ENCODE data around the gene CAMK2D.

The CAMK2D gene

DNA sequence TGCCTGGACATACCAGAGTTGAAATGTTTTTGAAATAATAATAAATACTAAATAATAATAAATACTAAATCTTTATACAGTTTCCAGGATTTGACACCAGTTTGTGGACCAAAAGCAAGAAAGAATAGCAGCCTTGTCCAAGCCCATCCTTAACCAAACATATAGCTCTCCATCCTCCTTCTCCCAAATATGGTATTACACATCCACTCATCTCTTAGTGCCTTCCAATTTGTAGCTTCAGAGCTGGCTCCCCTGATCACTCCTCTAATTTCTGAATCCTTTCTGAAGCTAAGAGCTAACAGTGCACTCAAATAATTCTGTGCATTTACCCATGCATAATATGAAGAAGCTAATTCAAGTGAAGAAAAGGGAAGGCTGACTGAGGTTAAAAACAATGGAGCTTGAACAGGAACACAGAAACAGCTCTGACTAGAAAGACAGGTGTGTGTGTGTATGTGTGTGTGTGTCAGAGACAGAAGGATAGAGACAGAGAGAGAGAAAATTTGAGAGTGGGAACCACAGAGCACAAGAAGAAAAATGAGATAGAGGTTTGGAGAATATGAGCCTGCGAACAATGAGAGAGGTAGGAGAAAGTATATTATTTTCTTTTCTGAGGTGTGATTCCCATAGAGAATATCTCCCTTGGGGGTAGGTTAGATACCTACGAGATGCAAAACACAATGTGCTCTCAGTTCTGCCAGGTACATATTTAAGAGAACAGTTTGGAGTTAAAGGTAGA, 123.5 kb downstream of the CAMK2D start:
- TF ChIP-seq, protein P1, sequence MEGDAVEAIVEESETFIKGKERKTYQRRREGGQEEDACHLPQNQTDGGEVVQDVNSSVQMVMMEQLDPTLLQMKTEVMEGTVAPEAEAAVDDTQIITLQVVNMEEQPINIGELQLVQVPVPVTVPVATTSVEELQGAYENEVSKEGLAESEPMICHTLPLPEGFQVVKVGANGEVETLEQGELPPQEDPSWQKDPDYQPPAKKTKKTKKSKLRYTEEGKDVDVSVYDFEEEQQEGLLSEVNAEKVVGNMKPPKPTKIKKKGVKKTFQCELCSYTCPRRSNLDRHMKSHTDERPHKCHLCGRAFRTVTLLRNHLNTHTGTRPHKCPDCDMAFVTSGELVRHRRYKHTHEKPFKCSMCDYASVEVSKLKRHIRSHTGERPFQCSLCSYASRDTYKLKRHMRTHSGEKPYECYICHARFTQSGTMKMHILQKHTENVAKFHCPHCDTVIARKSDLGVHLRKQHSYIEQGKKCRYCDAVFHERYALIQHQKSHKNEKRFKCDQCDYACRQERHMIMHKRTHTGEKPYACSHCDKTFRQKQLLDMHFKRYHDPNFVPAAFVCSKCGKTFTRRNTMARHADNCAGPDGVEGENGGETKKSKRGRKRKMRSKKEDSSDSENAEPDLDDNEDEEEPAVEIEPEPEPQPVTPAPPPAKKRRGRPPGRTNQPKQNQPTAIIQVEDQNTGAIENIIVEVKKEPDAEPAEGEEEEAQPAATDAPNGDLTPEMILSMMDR (IDR thresholded peaks at IDR 0.05; ENCODE audit: insufficient read depth, low read depth, low read length, missing control alignments) = no peak
- DNase-seq (ENCODE audit: low read depth) = no peak
- H3K4me3 ChIP-seq (ENCODE audit: low read length) = no peak overlapping the region

DNA sequence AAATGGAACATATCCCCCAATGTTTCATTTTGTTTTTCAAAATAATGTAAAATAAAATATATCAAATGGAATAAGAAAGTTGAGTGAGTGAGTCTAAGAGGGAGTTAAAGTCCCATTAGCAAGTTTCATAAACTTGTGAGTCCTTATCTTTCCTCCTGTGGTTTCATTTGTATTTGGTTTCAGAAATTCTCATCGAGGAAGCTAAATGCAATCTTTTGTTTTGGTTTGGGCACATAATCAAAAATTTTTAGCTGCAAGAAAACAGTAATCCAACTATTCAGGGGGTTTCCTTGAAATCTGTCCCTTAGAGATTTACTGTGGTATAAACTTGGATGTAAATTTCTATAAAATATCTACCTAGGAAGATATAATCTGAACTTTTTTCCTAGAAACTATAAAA, 124.2 kb downstream of the CAMK2D start:
- DNase-seq (ENCODE audit: low read depth) = no peak
- H3K4me3 ChIP-seq (ENCODE audit: low read length) = no peak overlapping the region
- TF ChIP-seq, protein P1 (IDR thresholded peaks at IDR 0.05; ENCODE audit: insufficient read depth, low read depth, low read length, missing control alignments) = no peak

DNA sequence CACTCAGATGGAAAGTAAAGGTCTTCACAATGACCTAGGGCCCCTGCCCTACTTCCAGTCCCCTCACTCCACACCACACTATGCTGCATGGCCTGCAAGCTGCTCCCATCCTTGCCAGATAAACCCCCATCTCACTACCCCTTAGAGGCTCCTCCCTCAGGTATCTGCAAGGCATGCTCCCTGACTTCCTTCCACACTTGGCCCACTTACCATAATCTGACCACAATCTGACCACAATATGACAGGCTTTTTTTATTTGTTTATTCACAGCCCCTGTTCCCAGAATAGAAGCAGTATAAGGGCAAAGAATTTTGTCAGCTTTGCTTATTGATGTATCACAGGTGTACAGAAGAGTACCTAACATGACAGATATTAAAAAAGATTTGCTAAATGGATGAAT, 124.7 kb downstream of the CAMK2D start:
- H3K4me3 ChIP-seq (ENCODE audit: low read length) = no peak overlapping the region
- TF ChIP-seq, protein P1 (IDR thresholded peaks at IDR 0.05; ENCODE audit: insufficient read depth, low read depth, low read length, missing control alignments) = no peak
- DNase-seq (ENCODE audit: low read depth) = no peak

DNA sequence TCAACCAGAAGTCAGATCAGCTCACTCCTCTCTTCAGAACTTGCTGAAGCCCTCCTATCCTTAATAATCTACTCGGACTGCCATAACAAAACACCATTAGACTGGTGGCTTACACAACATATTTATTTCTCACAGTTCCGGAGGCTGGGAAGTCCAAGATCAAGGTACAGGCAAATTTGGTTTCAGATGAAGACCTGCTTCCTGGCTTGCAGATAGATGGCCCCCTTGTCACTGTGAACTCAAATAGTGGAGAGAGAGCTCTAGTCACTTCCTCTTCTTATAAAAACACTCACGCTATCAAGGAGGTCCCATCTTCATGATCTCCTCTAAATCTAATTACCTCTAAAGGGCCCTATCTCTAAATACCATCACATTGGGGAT, 125.1 kb downstream of the CAMK2D start:
- H3K4me3 ChIP-seq (ENCODE audit: low read length) = no peak overlapping the region
- TF ChIP-seq, protein P1 (IDR thresholded peaks at IDR 0.05; ENCODE audit: insufficient read depth, low read depth, low read length, missing control alignments) = no peak
- no peak for DNase-seq (ENCODE audit: low read depth)

DNA sequence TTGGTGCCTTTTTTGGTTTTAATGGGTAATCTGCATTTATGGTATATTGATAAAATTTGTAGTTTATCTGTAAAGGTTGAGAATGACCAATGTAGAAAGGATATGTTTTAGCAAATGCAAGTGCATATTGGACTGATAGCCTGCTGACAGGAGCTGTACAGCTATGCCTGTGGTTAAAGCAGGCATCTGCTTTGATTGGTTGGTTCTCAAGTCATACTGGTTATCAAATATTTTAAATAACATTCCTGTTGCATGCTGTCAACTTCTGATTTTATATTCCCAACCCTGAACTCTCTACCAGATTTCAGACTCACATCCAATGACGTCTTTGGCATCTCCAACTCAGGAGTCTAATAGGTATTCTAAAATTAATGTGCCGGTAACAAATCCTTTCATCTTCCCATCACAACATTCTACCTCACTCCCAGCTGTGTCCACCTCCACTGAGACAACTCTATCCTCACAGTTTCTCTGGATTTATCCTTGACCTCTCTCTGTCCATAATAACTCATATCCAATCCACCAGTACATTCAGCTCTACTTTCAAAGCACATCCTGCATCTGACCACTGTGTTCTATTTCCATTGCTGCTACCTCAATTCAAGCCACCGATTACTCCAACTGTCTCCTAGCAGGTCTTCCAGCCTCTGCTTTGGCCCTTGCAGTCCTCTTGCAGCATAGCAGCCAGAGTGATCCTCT, 125.7 kb downstream of the CAMK2D start:
- TF ChIP-seq, protein P1 (IDR thresholded peaks at IDR 0.05; ENCODE audit: insufficient read depth, low read depth, low read length, missing control alignments) = no peak
- no peak overlapping the region for H3K4me3 ChIP-seq (ENCODE audit: low read length)
- DNase-seq (ENCODE audit: low read depth) = no peak

DNA sequence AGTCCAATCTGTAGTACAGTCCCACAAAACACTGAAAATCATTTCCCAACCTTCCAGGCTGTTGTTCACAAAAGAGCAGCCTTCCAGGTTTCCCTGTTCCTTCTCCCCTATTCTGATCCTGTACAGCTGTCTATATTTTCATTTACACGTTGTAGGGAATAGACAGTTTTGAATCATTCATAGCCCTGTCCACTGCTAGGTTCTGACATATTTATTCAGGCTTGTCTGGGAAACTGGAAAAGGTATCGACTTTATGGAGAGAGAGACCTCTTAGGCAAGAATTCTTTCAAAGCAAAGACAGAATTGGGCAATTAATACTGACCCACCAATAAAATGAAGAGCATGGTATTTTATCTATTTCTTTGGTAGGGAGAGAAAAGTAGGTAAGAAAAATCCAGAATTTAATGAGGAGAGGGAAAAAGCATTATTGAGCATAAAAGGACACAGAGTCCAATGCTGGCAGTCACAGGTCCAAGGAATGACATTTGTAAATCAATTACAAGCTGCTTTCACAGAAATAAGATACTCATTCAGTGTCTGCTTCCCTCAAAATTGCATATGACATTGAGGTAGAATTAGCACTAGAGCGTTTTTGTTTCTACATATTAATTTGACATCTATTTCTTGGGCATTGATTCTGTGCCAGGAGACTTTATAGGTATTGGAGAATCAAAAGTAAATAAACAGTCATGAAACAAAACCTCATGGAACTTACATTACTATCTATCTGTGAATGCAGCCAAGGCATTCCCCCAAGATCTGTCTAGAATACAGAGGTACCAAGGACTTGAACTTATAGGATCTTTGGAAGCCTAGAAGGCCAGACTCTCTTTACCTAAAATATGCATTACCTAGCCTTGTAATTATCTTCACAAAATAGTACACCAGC, 127.2 kb downstream of the CAMK2D start:
- no peak overlapping the region for H3K4me3 ChIP-seq (ENCODE audit: low read length)
- DNase-seq (ENCODE audit: low read depth) = no peak
- TF ChIP-seq, protein P1 (IDR thresholded peaks at IDR 0.05; ENCODE audit: insufficient read depth, low read depth, low read length, missing control alignments) = no peak

All from epithelial cell of esophagus (primary cell).